Panc1 (cell line): ENCODE measurements around the gene OFD1. TPM values are rescaled to one million over a fixed set of nuclear protein-coding genes. Genes with fewer than 3 reads are reported as not detected.

ENCODE experiments used
- ATAC-seq: fragments of 200-7000 bp; cut with Tn5 transposase; 2 replicates; pipeline ENCODE4 v1.9.1; 2020; ENCODE audit warnings: mild to moderate bottlenecking, moderate library complexity
- BruUV-seq: library from RNA; stranded (reverse); fragments of 400-500 nt; replicated peaks from 2 replicates; lab custom pipeline; 2021; lab: Mats Ljungman, UMichigan
- CTCF ChIA-PET: fragments of 300-600 bp; sonication (Branson Sonifier 250); formaldehyde crosslinking; loops from one replicate; lab custom pipeline; 2022; ENCODE audit warnings: antibody characterized with exemption; lab: Charles Lee
- POLR2A ChIA-PET: fragments of 300-600 bp; sonication (Branson Sonifier 250); formaldehyde crosslinking; loops from one replicate; lab custom pipeline; 2022; ENCODE audit warnings: antibody characterized with exemption; lab: Charles Lee
- DNase-seq: peaks from one replicate; pipeline ENCODE4 v3.0.0-alpha.2; 2010; ENCODE audit warnings: low read depth, low spot score
- H3K27ac ChIP-seq: 2 replicates; pipeline ENCODE4 v1.5.1; 2011; ENCODE audit warnings: mild to moderate bottlenecking, low read length, inconsistent platforms
- H3K27me3 ChIP-seq: fragments of 200-500 bp; sonication (Bioruptor generic); 2 replicates; pipeline ENCODE4 v1.6.0; 2014; ENCODE audit warnings: low read length, inconsistent platforms; ENCODE audit not compliant: control insufficient read depth, insufficient read depth
- H3K36me3 ChIP-seq: fragments of 200-500 bp; sonication (Bioruptor generic); 2 replicates; pipeline ENCODE4 v1.5.1; 2014; ENCODE audit warnings: inconsistent platforms, mild to moderate bottlenecking, low read length, moderate library complexity; ENCODE audit not compliant: control insufficient read depth, insufficient read depth
- H3K4me1 ChIP-seq: 2 replicates; pipeline ENCODE4 v1.5.1; 2011; ENCODE audit warnings: inconsistent platforms, mild to moderate bottlenecking, low read length, moderate library complexity; ENCODE audit not compliant: control insufficient read depth, insufficient read depth
- H3K4me3 ChIP-seq, 2 experiments: 2 replicates each; pipeline ENCODE4 v1.5.1; 2011 to 2012; ENCODE audit warnings: low read depth in 2 of 2, low read length in 2 of 2, mild to moderate bottlenecking in 2 of 2, inconsistent platforms in 1 of 2, moderate library complexity in 1 of 2
- H3K9me3 ChIP-seq: fragments of 200-500 bp; sonication (Bioruptor generic); 2 replicates; pipeline ENCODE4 v1.5.1; 2014; ENCODE audit warnings: low read depth, mild to moderate bottlenecking, inconsistent platforms, low read length, moderate library complexity; ENCODE audit not compliant: control insufficient read depth, insufficient read depth
- POLR2AphosphoS5 ChIP-seq: IDR thresholded peaks from 2 replicates; pipeline ENCODE4 v1.6.1; 2012; ENCODE audit warnings: mild to moderate bottlenecking, low read depth, low read length, moderate library complexity
- SIN3A ChIP-seq: IDR thresholded peaks from 2 replicates; pipeline ENCODE4 v1.6.1; 2012; ENCODE audit warnings: low read depth, mild to moderate bottlenecking, low read length, moderate library complexity, borderline replicate concordance; ENCODE audit not compliant: insufficient read depth
- TCF7L2 ChIP-seq: IDR thresholded peaks from 2 replicates; pipeline ENCODE4 v1.6.1; 2011; ENCODE audit warnings: mild to moderate bottlenecking, low read depth, low read length, inconsistent platforms
- in situ Hi-C: cut with HindIII; loops from 2 replicates; pipeline ENCODE4 v1.10.0; 2016; ENCODE audit warnings: low sequenced_read_pairs, low pct_unique_long_range_greater_than_20kb
- intact Hi-C: fragments of 100-400 bp; cut with micrococcal nuclease; formaldehyde crosslinking; loops from one replicate; pipeline ENCODE4 v1.10.0; 2022; ENCODE audit not compliant: unreplicated experiment
- total RNA-seq: library from RNA; stranded (reverse); gene quantifications from one replicate; pipeline ENCODE4 v1.2.1, GENCODE V29; 2021; ENCODE audit not compliant: unreplicated experiment
- TF ChIP-seq, protein P1 (sequence below): fragments of 450-650 bp; IDR thresholded peaks from 2 replicates; pipeline ENCODE4 v1.5.1; 2017; ENCODE audit warnings: mild to moderate bottlenecking
- TF ChIP-seq, protein P2 (sequence below), 2 experiments: IDR thresholded peaks; 2 replicates each; pipeline ENCODE4 v1.6.1; 2011 to 2012; ENCODE audit warnings: low read depth in 2 of 2, control low read depth in 1 of 2, low read length in 1 of 2, mild to moderate bottlenecking in 1 of 2, moderate library complexity in 1 of 2; ENCODE audit not compliant: insufficient read depth in 1 of 2

The OFD1 gene
- total RNA-seq, 1 experiment from 2014 or later: 22.8 TPM

DNA sequence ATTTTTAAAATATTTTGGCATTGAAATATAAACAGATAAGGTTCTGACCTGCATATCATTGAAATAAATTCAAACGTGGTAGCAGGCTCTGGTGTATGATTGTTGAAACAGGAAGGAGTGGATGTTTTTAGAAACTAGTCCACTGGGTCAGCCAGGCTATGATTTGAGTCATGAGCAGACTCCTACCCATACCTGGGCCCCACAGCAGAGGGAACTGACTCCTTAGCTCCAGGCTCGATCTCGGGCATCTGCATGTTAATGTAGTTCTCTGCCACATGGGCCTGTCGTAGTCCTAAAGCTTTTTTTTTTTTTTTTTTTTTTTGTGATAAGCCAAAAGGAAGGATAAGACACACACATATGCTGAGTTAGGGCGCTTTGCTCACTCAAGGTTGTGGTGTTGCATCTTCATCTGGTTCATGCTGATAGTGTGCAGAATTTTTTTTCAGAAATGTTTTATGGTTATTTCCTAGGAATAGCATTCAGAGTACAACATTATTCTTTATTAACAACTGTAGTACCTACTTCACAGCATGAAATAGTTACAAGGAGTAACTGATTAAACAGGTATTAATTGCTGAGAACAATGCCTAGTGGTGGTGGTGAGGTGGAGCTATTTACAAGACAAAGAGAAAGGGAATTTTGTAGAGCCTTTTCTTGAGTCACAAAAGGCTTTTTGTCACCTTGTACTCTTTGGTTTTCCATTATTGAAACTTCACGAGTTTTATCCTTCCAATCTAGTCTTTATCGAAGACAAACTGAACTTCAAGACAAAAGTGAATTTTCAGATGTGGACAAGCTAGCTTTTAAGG lies 27.3 kb downstream of the OFD1 start:
- H3K9me3 ChIP-seq: no peaks in the 10 kb centered on the region
- no peak for TF ChIP-seq TCF7L2
- H3K4me1 ChIP-seq: no peaks in the 10 kb centered on the region
- CTCF ChIA-PET: no interaction called here
- intact Hi-C loops (no loop called here), in situ Hi-C loops (no loop called here)
- BruUV-seq: no TSS peak
- no peaks in the 10 kb centered on the region for H3K27me3 ChIP-seq
- DNase-seq: no peak
- peaks cover 7% of the 10 kb centered on the region for H3K36me3 ChIP-seq
- H3K27ac ChIP-seq: no peak overlapping the region
- POLR2A ChIA-PET: interaction anchor here (0.6 kb wide), 2 partner anchors 37 to 90 kb away, joined by 4 to 5 read pairs; no protein-coding TSS in a partner anchor
- ATAC-seq: no peak
- H3K4me3 ChIP-seq: no peak overlapping the region

DNA sequence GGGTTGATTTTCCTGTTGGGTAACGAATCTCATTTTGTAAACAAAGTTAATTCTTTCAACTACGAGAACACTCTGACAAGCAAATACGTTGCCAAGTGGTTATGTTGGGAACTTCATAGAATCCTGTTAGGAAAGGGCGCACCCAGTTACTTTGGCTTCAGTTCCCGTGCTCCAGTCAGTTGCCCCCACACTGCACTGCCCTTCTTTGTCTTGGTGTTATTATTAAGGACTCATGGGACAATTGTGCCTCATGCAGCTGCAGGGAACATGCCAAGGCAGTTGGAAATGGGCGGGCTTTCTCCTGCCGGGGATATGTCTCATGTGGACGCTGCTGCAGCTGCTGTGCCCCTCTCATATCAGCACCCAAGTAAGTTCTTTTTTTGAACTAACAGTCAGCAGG lies 28.9 kb downstream of the OFD1 start:
- TF ChIP-seq POLR2AphosphoS5 (no peak), TCF7L2 (no peak), SIN3A (no peak)
- TF ChIP-seq, protein P1, sequence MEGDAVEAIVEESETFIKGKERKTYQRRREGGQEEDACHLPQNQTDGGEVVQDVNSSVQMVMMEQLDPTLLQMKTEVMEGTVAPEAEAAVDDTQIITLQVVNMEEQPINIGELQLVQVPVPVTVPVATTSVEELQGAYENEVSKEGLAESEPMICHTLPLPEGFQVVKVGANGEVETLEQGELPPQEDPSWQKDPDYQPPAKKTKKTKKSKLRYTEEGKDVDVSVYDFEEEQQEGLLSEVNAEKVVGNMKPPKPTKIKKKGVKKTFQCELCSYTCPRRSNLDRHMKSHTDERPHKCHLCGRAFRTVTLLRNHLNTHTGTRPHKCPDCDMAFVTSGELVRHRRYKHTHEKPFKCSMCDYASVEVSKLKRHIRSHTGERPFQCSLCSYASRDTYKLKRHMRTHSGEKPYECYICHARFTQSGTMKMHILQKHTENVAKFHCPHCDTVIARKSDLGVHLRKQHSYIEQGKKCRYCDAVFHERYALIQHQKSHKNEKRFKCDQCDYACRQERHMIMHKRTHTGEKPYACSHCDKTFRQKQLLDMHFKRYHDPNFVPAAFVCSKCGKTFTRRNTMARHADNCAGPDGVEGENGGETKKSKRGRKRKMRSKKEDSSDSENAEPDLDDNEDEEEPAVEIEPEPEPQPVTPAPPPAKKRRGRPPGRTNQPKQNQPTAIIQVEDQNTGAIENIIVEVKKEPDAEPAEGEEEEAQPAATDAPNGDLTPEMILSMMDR: no peak
- TF ChIP-seq, protein P2, sequence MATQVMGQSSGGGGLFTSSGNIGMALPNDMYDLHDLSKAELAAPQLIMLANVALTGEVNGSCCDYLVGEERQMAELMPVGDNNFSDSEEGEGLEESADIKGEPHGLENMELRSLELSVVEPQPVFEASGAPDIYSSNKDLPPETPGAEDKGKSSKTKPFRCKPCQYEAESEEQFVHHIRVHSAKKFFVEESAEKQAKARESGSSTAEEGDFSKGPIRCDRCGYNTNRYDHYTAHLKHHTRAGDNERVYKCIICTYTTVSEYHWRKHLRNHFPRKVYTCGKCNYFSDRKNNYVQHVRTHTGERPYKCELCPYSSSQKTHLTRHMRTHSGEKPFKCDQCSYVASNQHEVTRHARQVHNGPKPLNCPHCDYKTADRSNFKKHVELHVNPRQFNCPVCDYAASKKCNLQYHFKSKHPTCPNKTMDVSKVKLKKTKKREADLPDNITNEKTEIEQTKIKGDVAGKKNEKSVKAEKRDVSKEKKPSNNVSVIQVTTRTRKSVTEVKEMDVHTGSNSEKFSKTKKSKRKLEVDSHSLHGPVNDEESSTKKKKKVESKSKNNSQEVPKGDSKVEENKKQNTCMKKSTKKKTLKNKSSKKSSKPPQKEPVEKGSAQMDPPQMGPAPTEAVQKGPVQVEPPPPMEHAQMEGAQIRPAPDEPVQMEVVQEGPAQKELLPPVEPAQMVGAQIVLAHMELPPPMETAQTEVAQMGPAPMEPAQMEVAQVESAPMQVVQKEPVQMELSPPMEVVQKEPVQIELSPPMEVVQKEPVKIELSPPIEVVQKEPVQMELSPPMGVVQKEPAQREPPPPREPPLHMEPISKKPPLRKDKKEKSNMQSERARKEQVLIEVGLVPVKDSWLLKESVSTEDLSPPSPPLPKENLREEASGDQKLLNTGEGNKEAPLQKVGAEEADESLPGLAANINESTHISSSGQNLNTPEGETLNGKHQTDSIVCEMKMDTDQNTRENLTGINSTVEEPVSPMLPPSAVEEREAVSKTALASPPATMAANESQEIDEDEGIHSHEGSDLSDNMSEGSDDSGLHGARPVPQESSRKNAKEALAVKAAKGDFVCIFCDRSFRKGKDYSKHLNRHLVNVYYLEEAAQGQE (IDR thresholded peaks at IDR 0.05; ENCODE audit: insufficient read depth in 1 of 2, low read depth in 2 of 2, low read length in 1 of 2): no peak
- DNase-seq (no peak), ATAC-seq (no peak)
- Histone ChIP-seq H3K36me3 (peaks cover 5% of the 10 kb centered on the region; the same call in 1 of the 2 replicates), H3K9me3 (no peaks in the 10 kb centered on the region), H3K27me3 (no peaks in the 10 kb centered on the region), H3K4me1 (no peaks in the 10 kb centered on the region), H3K4me3 (no peak overlapping the region), H3K27ac (no peak overlapping the region)
- no TSS peak for BruUV-seq
- CTCF ChIA-PET: no interaction called here
- intact Hi-C loops (no loop called here), in situ Hi-C loops (no loop called here)
- POLR2A ChIA-PET: no interaction called here

DNA sequence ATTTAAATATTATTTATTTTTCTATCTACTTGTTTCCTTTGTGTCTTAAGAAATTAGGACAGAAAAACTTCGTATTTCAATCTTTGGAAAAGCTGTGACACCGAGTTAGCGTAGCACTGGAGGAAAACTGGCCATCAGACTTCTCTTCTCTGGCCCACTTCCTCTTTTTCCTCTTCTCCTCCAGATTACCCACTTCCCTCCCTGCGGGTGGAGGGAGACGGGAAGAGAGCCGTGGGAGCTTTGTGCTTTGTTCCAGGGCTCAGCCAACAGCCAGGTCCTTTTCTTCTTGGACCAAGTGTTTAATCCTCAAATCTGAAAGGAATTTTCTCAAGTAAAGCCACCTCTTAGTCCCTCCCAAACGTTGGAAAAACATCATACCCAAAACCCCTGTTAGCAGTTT lies 29.7 kb downstream of the OFD1 start:
- BruUV-seq: no TSS peak
- Histone ChIP-seq H3K27me3 (no peaks in the 10 kb centered on the region), H3K27ac (no peak overlapping the region), H3K9me3 (no peaks in the 10 kb centered on the region), H3K4me1 (no peaks in the 10 kb centered on the region), H3K4me3 (no peak overlapping the region), H3K36me3 (peaks cover 5% of the 10 kb centered on the region; the same call in 1 of the 2 replicates)
- in situ Hi-C loops: no loop called here
- TF ChIP-seq SIN3A (no peak), TCF7L2 (no peak), POLR2AphosphoS5 (no peak)
- TF ChIP-seq, protein P1: no peak
- TF ChIP-seq, protein P2 (IDR thresholded peaks at IDR 0.05; ENCODE audit: insufficient read depth in 1 of 2, low read depth in 2 of 2, low read length in 1 of 2): no peak
- ChIA-PET POLR2A (no interaction called here), CTCF (no interaction called here)
- ATAC-seq: no peak
- intact Hi-C loops: no loop called here
- no peak for DNase-seq
